ENCODE results near the gene SLC35A3.
"Not testable (repeated sequence)": the region's sequence is repeated elsewhere in the genome, so short reads cannot be mapped to it uniquely, and the experiment has no call there.

The SLC35A3 gene

GRCh38 chr1:100045206-100045605 lies 75.4 kb downstream of the SLC35A3 start (continued):
- TF ChIP-seq ZNF138 (tag by site-specific recombination; IDR thresholded peaks at IDR 0.05; ENCODE audit: borderline replicate concordance) = no peak
- TF ChIP-seq ZNF112 (tag by site-specific recombination; IDR thresholded peaks at IDR 0.05) = no peak
- no peak for TF ChIP-seq ZNF776 (tag by site-specific recombination; IDR thresholded peaks at IDR 0.05; ENCODE audit: borderline replicate concordance)

DNA sequence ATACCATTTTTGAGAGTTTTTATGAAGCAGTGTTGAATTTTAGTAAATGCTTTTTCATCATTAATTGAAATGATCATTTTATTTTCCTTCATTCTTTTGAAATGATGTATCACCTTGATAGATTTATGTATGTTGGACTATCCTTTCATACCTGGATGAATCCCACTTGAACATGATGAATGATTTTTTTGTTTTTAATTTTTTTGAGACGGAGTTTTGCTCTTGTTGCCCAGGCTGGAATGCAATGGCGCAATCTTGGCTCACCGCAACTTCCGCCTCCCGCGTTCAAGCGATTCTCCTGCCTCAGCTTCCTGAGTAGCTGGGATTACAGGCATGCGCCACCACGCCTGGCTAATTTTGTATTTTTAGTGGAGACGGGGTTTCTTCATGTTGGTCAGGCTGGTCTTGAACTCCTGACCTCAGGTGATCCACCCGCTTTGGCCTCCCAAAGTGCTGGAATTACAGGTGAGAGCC lies 77.5 kb downstream of the SLC35A3 start:
- TF ChIP-seq ZNF202 (tag by site-specific recombination; IDR thresholded peaks at IDR 0.05; ENCODE audit: borderline replicate concordance) (0 out of 2 replicates have a peak, but pooled peaks have one; percentile 44), ZNF133 (tag by site-specific recombination; IDR thresholded peaks at IDR 0.05) (peak; percentile 53; the same call in 1 of the 2 replicates)
- CTCF ChIA-PET = interaction anchor here (0.6 kb wide), 1 partner anchor 366 kb away, joined by 7 read pairs; no protein-coding TSS in a partner anchor
- H3K36me3 ChIP-seq (ENCODE audit: control insufficient read depth in 2 of 2, insufficient read depth in 1 of 2, low read length in 2 of 2); POLR2A ChIA-PET; H3K4me3 ChIP-seq (ENCODE audit: low read depth, low read length); H3K4me1 ChIP-seq (ENCODE audit: control insufficient read depth, insufficient read depth, low read length); H3K27ac ChIP-seq (ENCODE audit: extremely low read depth, low read depth, low read length); H3K9me3 ChIP-seq (ENCODE audit: control insufficient read depth, insufficient read depth, low read depth, low read length): not testable (repeated sequence)

DNA sequence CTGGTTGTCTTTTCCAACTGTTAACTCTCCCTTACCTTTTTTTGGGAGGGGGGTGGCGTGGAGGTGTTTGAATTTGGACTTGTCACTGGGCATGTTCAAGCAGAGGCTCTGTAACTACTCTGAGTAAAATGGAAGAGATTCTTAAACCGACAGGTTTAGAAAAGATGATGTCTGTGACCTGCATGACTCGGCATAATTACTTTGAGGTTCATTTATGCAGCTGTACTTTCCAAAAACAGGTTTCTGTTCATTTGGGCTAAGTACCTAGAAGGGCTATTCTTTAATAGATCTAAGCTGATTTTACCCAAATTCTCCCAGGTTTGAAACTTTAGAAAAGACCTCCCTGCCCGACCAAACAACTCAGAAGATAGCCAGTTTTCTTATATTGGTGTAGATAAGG lies 80.3 kb downstream of the SLC35A3 start:
- POLR2A ChIA-PET = no interaction called here
- H3K4me1 ChIP-seq (ENCODE audit: control insufficient read depth, insufficient read depth, low read length) = peaks cover 5% of the 10 kb centered on the region; the same call in 1 of the 2 replicates
- no peak for TF ChIP-seq PRDM4 (tag by site-specific recombination; IDR thresholded peaks at IDR 0.05)
- TF ChIP-seq MYNN (tag by site-specific recombination; IDR thresholded peaks at IDR 0.05; ENCODE audit: borderline replicate concordance) = no peak
- no peak for TF ChIP-seq ZNF341 (tag by site-specific recombination; IDR thresholded peaks at IDR 0.05; ENCODE audit: low read depth)
- no peak for TF ChIP-seq ZNF747 (tag by site-specific recombination; IDR thresholded peaks at IDR 0.05)
- no peak for TF ChIP-seq SCRT2 (tag by site-specific recombination; IDR thresholded peaks at IDR 0.05)
- no peak for TF ChIP-seq ZXDB (tag by site-specific recombination; IDR thresholded peaks at IDR 0.05)
- TF ChIP-seq ZNF791 (tag by site-specific recombination; IDR thresholded peaks at IDR 0.05) = no peak
- TF ChIP-seq ZNF10 (tag by site-specific recombination; IDR thresholded peaks at IDR 0.05) = no peak
- TF ChIP-seq, protein P1, sequence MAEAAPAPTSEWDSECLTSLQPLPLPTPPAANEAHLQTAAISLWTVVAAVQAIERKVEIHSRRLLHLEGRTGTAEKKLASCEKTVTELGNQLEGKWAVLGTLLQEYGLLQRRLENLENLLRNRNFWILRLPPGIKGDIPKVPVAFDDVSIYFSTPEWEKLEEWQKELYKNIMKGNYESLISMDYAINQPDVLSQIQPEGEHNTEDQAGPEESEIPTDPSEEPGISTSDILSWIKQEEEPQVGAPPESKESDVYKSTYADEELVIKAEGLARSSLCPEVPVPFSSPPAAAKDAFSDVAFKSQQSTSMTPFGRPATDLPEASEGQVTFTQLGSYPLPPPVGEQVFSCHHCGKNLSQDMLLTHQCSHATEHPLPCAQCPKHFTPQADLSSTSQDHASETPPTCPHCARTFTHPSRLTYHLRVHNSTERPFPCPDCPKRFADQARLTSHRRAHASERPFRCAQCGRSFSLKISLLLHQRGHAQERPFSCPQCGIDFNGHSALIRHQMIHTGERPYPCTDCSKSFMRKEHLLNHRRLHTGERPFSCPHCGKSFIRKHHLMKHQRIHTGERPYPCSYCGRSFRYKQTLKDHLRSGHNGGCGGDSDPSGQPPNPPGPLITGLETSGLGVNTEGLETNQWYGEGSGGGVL (tag by site-specific recombination; IDR thresholded peaks at IDR 0.05) = no peak
- H3K27ac ChIP-seq (ENCODE audit: extremely low read depth, low read depth, low read length) = no peak overlapping the region
- no peaks in the 10 kb centered on the region for H3K9me3 ChIP-seq (ENCODE audit: control insufficient read depth, insufficient read depth, low read depth, low read length)
- no peak overlapping the region for H3K4me3 ChIP-seq (ENCODE audit: low read depth, low read length)
- peaks cover 0 to 3% of the 10 kb centered on the region in 2 experiments; a peak in 2 of 3 replicates for H3K36me3 ChIP-seq (ENCODE audit: control insufficient read depth in 2 of 2, insufficient read depth in 1 of 2, low read length in 2 of 2)
- CTCF ChIA-PET = interaction anchor here (0.7 kb wide), 1 partner anchor 19 kb away, joined by 3 read pairs; no protein-coding TSS in a partner anchor

- TF ChIP-seq ZNF514 (tag by site-specific recombination; IDR thresholded peaks at IDR 0.05) (no peak), EGR2 (tag by site-specific recombination; IDR thresholded peaks at IDR 0.05; ENCODE audit: low read depth) (no peak), BCL6B (tag by site-specific recombination; IDR thresholded peaks at IDR 0.05) (no peak)
- TF ChIP-seq, protein P2, sequence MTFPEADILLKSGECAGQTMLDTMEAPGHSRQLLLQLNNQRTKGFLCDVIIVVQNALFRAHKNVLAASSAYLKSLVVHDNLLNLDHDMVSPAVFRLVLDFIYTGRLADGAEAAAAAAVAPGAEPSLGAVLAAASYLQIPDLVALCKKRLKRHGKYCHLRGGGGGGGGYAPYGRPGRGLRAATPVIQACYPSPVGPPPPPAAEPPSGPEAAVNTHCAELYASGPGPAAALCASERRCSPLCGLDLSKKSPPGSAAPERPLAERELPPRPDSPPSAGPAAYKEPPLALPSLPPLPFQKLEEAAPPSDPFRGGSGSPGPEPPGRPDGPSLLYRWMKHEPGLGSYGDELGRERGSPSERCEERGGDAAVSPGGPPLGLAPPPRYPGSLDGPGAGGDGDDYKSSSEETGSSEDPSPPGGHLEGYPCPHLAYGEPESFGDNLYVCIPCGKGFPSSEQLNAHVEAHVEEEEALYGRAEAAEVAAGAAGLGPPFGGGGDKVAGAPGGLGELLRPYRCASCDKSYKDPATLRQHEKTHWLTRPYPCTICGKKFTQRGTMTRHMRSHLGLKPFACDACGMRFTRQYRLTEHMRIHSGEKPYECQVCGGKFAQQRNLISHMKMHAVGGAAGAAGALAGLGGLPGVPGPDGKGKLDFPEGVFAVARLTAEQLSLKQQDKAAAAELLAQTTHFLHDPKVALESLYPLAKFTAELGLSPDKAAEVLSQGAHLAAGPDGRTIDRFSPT (tag by site-specific recombination; IDR thresholded peaks at IDR 0.05) = no peak
- CTCF ChIA-PET = interaction anchor here (0.7 kb wide), 1 partner anchor 16 kb away, joined by 4 read pairs; no protein-coding TSS in a partner anchor
- Histone ChIP-seq H3K36me3 (ENCODE audit: control insufficient read depth in 2 of 2, insufficient read depth in 1 of 2, low read length in 2 of 2) (peaks cover 0 to 3% of the 10 kb centered on the region in 2 experiments; a peak in 2 of 3 replicates), H3K9me3 (ENCODE audit: control insufficient read depth, insufficient read depth, low read depth, low read length) (no peaks in the 10 kb centered on the region), H3K4me3 (ENCODE audit: low read depth, low read length) (no peak overlapping the region), H3K27ac (ENCODE audit: extremely low read depth, low read depth, low read length) (no peak overlapping the region), H3K4me1 (ENCODE audit: control insufficient read depth, insufficient read depth, low read length) (peaks cover 5% of the 10 kb centered on the region; the same call in 1 of the 2 replicates)
- POLR2A ChIA-PET = no interaction called here
Observed at GRCh38 chr1:100051401-100051800, 81.6 kb downstream of the SLC35A3 start.
